C4-2B (cell line): Measurements from ENCODE around the gene TNFAIP8L1.
A peak's percentile ranks its signal among the peaks of the same experiment; 100 is the strongest.
"Not testable (repeated sequence)": the region's sequence is repeated elsewhere in the genome, so short reads cannot be mapped to it uniquely, and the experiment has no call there.

Experiments used
- H3K27ac ChIP-seq: fragments of 450-650 bp; 2 replicates; pipeline ENCODE4 v1.5.1; 2017
- CTCF ChIP-seq: fragments of 450-650 bp; conservative IDR thresholded peaks from 2 replicates; pipeline ENCODE4 v1.5.1; 2017; ENCODE audit warnings: mild to moderate bottlenecking
- ZFX ChIP-seq: fragments of 450-650 bp; IDR thresholded peaks from 2 replicates; pipeline ENCODE4 v1.6.1; 2017

TNFAIP8L1 gene

DNA sequence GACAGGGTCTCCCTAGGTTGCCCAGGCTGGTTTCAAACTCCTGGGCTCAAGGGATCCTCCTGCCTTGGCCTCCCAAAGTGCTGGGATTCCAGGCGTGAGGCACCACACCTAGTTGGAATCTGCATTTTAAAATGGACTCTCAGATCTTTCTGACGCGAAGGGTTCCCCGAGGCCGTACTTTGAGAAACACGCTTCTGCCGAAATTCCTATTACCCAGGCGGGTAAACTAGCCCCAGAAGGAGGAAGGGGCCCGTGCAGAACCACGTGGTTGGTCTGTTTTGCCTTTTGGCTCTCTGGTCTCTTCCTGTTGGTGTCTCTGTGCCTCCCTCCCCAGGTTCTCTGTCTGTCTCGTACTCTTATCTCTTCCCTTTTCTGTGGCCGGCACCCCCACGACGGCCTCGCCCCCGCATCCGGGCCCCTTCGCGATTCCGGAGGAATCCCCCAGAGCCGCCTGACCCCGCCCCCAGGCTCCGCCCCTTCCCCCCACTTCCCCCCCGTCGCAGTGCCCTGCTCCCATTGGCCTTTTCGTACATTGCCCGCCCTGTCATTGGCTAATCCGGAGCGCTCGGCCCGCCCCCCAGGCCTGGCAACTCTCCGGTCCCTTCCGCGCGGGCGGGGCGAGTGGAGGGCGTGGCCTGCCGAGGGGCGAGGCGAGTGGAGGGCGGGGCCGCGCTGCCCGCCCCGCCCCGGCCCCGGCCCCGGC lies at the start of gene TNFAIP8L1:
Gene TNFAIP8L1 (plus strand): TSS at position 689 of the 703 bp plus-strand sequence. CDS start 12,354 bp downstream, outside the sequence.
- TF ChIP-seq CTCF (no peak), ZFX (no peak)
- peak within 1 kb of the TSS; percentile 27 for H3K27ac ChIP-seq

GRCh38 chr19:4589579-4590410 lies 49.5 kb upstream of the TNFAIP8L1 start:
- TF ChIP-seq ZFX (no peak), CTCF (no peak; the same call in 1 of the 2 replicates)

DNA sequence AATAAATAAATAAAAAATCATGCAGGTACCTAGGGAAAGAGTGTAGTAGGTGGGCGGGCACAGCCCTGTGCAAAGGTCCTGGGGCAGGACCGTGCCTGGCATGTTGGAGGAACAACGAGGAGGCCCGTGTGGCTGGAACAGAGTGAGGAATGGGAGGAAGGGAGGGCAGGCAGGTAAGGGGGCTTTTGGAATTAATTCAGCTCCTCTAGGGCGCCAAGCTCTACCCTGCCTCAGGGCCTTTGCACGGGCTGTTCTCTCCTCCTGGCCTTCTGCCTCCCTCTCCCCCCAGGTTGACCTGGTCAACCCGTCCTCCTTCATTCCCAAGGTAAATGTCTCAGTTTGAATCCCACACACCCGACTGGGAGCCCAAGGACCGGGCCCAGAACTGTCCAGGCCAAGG lies 48.8 kb upstream of the TNFAIP8L1 start:
- TF ChIP-seq CTCF: no peak
- TF ChIP-seq ZFX: no peak
- H3K27ac ChIP-seq: no peak overlapping the region

More at GRCh38 chr19:4589579-4590410, 49.5 kb upstream of the TNFAIP8L1 start:
- no peak overlapping the region for H3K27ac ChIP-seq

DNA sequence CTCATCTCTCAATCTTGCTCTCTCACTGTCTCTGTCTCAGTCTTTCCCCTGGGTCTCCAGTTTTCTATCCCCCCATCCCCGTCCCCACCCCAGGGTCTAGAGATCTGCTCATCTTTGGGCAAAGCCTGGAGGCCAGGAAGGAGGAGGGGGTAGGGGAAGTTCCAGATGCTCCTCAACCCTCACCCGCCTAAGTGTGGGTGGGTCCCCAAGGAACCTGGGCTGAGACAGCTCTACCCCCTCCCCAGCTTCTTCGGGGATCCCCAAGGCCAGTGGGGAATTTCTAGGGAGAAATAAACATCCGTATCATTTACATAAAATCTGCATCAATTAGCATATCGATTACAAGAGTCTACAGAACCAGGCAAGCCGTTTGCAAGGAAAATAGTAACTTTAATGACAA lies 48.0 kb upstream of the TNFAIP8L1 start:
- H3K27ac ChIP-seq: no peak overlapping the region

DNA sequence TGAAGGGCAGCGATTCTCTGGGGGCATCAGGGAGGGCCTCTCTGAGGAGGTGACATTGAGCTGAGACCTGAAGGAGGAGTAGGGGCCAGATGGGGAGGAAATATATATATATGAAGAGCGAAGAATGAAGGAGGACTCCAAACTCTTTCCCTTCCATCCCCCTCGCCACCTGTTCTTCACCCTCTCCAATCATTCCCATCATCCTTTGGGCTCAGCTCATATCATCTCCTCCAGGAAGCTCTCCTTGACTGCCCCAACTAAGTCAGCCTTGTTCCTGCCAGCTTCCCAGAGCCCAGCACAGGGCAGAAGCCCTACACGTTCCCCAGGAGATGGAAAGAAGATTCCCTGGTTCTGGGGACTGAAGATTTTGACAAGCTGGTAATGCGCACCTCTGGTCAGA lies 46.9 kb upstream of the TNFAIP8L1 start:
- H3K27ac ChIP-seq: no peak overlapping the region
- TF ChIP-seq CTCF (no peak), ZFX (no peak)

More for the DNA sequence above, 48.0 kb upstream of the TNFAIP8L1 start:
- no peak for TF ChIP-seq CTCF
- TF ChIP-seq ZFX: no peak

DNA sequence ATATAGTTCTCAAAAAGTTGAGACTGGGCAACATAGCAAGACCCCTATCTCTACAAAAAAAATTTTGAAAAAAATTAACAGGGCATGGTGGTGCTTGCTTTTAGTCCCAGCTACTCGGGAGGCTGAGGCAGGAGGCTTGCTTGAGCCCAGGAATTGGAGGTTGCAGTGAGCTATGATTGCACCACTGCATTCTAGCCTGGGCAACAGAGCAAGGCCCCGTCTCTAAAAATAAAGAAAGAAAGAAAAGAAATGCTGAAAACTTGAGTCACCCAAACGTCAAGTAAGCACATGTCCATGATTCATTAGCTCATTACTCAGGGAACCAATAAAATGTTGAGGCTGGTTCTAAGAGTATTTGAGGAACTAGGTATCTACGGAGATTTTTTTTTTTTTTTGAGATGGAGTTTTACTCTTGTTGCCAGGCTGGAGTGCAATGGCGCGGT lies 45.9 kb upstream of the TNFAIP8L1 start:
- no peak overlapping the region for H3K27ac ChIP-seq
- TF ChIP-seq ZFX: no peak
- no peak for TF ChIP-seq CTCF

DNA sequence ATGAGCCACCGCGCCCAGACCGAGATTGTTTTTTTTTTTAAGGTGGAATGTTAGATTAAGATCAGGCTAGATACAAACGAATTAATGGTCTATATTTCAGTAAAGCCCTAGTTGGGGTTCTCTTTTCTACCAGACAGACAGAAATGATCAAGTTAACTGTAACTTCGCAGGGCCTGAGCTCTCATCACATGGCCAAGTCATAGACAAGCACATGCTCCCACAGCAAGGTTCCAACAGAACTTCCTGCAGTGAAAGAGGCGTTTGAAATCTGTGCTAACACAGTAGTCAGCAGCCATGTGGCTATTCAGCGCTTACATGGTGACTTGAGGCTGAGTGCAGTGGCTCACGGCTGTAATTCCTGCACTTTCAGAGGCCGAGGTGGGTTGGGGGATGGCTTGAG lies 45.1 kb upstream of the TNFAIP8L1 start:
- TF ChIP-seq CTCF (no peak), ZFX (no peak)
- no peak overlapping the region for H3K27ac ChIP-seq

DNA sequence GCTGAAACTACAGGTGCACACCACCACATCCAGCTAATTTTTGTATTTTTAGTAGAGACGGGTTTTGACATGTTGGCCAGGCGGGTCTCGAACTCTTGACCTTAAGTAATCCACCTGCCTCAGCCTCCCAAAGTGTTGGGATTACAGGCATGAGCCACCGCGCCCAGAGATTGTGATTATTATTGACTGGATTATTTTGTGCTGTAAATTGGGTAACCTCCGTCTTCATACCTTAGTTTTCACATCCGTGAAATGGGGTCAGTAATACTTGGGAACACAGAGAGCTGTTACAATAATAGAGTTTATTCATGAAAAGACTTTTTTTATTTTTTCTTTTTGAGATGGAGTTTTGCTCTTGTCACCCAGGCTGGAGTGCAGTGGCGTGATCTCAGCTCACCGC lies 44.2 kb upstream of the TNFAIP8L1 start:
- H3K27ac ChIP-seq: not testable (repeated sequence)
